ENCODE results near the gene SLC66A3. TPM values are rescaled to one million over a fixed set of nuclear protein-coding genes. Genes with fewer than 3 reads are reported as not detected.

The SLC66A3 gene
- 7.3 TPM for total RNA-seq

GRCh38 chr2:11155381-11156035 lies at the start of gene SLC66A3:
Gene SLC66A3 (plus strand): TSS chr2:11155467. CDS start chr2:11155547, 80 bp downstream.
- DNase-seq (ENCODE audit: low spot score in 2 of 2) (no peak), FAIRE-seq (no peak)

- no peak for FAIRE-seq
- no peak for DNase-seq (ENCODE audit: low spot score in 2 of 2)
These were observed 46.3 kb upstream of the SLC66A3 start for GRCh38 chr2:11109002-11109401.

GRCh38 chr2:11112870-11113428 lies 42.3 kb upstream of the SLC66A3 start:
- no peak for FAIRE-seq
- no peak for DNase-seq (ENCODE audit: low spot score in 2 of 2)

GRCh38 chr2:11117776-11118175 lies 37.5 kb upstream of the SLC66A3 start:
- no peak for DNase-seq (ENCODE audit: low spot score in 2 of 2)

GRCh38 chr2:11118761-11119160 lies 36.5 kb upstream of the SLC66A3 start:
- no peak for FAIRE-seq
- no peak for DNase-seq (ENCODE audit: low spot score in 2 of 2)

More at GRCh38 chr2:11117776-11118175, 37.5 kb upstream of the SLC66A3 start:
- no peak for FAIRE-seq

DNA sequence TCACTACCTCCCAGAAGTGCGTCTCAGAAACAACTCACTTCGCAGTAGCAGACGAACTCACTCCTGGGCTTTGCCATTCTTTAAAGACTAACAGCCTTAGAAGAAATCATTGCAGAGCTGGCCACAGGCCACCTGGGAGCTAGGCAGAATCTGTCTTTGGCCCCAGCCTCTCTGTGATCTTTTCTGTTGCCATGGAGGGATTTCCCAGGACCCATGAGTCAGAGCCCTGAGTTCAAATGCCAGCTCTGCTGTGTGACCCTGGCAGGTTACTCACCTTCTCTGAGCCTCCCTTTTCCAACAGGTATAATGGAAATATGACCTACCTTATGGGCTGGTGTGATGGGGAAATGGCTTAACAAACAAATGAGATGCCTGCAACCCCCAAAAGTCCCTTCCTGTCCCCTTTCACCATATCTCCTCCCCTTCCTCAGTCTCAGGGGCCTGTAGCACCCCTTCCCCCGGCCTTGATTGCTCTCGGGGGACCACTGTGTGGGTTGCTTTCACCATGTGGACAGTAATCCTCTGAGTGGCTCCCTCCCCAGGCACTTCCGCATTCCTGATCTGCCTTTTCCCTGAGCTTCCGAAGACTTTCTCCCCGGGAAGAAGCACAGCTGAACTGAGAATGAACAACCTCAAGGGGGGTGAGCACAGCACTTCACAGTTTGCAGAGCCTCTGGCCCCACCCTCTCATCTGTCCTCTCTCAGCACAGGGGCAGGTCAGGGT lies 34.0 kb upstream of the SLC66A3 start:
- FAIRE-seq (no peak), DNase-seq (ENCODE audit: low spot score in 2 of 2) (no peak)

DNA sequence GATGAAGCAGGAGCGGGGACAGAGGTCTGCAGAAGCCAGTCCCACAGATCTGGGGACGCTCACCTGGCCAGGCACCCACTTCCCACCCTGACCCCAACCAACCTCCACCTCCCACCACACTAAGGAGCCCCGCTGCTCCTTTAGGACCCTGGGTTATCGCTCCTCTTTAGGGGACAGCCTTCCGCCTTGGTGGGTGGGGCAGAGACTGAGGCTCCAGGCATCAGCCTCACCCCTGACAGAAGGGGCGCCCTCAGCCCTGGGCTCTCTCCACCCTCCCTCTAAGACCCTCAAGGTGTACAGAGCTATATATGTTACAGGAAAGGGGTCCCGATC lies 33.5 kb upstream of the SLC66A3 start:
- FAIRE-seq: no peak
- no peak for DNase-seq (ENCODE audit: low spot score in 2 of 2)

DNA sequence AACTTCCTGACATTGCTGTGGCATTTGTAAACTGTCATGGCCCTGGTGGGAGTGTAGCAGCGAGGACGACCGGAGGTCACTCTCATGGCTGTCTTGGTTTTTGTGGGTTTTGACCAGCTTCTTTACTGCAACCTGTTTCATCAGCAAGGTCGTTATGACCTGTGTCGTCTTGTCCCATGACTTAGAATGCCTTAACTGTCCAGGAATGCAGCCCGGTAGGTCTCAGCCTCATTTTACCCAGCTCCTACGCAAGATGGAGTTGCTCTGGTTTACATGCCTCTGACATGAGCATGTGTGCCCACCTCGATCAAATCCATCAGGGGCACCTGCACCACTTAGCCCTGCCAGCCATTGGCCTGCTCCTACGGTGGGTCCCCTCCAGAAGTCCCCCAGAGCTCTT lies 32.9 kb upstream of the SLC66A3 start:
- no peak for DNase-seq (ENCODE audit: low spot score in 2 of 2)
- no peak for FAIRE-seq

GRCh38 chr2:11123001-11123809 lies 32.1 kb upstream of the SLC66A3 start:
- FAIRE-seq: no peak
- DNase-seq (ENCODE audit: low spot score in 2 of 2): no peak

- FAIRE-seq (no peak), DNase-seq (ENCODE audit: low spot score in 2 of 2) (peak in 1 of 2 donors; percentile 78)
These were observed 31.2 kb upstream of the SLC66A3 start for GRCh38 chr2:11123856-11124759.

- no peak for DNase-seq (ENCODE audit: low spot score in 2 of 2)
- no peak for FAIRE-seq
These were observed 30.6 kb upstream of the SLC66A3 start for GRCh38 chr2:11124760-11125068.

- no peak for DNase-seq (ENCODE audit: low spot score in 2 of 2)
- no peak for FAIRE-seq
These were observed 27.5 kb upstream of the SLC66A3 start for GRCh38 chr2:11127761-11128160.

GRCh38 chr2:11128243-11128951 lies 26.9 kb upstream of the SLC66A3 start:
- no peak for FAIRE-seq
- no peak for DNase-seq (ENCODE audit: low spot score in 2 of 2)

GRCh38 chr2:11129598-11130449 lies 25.4 kb upstream of the SLC66A3 start:
- DNase-seq (ENCODE audit: low spot score in 2 of 2) (no peak), FAIRE-seq (no peak)

DNA sequence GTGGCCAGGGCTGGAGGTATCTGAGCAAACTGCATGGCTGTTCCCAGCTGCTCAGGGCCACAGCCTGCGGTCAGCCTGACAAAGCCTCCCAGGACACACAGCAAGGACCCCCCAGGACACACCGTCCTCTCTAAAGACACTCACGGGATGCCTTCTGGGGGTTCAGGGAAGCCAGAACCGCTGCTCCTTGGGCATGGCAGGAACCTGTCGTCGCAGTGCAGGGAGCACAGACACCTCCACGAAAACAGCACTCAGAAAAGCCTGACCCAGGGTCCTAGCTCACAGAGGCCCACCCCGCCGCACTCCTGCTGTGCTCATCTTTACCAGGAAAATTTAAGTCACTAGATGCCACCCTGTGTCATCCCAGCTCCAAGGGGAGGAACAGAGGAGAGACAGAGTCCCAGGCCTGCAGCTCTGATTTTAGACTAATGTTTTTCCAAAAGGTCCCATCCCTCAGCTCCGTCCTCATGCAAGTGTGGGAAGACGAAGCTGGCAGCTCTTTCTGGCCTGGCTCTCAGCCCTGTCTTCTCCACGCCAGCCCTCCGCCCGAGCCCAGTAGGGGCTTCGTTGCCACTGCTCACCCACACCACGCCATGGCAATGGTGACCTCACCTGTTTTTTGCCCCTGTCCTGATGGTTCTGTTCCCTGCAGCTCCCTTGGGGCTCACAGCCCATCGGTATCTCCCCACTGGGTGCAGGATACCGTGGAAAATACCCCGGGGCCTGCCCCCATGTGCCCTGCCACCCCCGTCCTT lies 23.9 kb upstream of the SLC66A3 start:
- FAIRE-seq: no peak
- no peak for DNase-seq (ENCODE audit: low spot score in 2 of 2)

DNA sequence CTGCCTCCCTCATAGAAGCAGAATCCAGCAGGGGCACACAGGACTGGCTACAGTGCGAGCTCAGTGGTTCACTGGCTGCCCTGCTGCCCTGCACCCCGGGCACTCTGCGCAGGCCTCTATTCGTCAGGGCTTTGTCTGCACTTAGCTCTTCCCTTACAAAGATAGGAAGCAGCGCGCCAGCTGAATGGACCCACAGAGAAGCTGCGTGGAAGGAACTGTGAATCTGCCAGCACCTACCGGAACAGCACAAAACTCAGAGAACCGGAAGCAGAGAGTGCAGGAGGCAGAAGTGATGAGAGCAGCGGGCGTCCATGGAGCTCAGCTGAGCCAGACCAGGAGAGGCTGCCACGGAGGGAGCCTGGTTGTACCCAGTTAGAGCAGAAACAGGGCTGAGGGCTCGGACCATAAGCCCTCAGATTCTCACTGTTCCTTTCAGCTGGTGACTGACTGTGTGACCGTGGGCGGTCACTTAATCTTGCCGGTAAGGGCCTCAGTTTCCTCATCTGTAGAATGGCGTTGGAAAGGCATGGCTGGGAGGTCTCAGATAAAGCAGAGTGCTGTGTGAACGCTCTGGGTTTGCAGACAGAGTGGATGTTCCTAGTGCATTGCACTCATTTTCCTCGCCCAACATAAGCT lies 23.1 kb upstream of the SLC66A3 start:
- no peak for FAIRE-seq
- DNase-seq (ENCODE audit: low spot score in 2 of 2): no peak

DNA sequence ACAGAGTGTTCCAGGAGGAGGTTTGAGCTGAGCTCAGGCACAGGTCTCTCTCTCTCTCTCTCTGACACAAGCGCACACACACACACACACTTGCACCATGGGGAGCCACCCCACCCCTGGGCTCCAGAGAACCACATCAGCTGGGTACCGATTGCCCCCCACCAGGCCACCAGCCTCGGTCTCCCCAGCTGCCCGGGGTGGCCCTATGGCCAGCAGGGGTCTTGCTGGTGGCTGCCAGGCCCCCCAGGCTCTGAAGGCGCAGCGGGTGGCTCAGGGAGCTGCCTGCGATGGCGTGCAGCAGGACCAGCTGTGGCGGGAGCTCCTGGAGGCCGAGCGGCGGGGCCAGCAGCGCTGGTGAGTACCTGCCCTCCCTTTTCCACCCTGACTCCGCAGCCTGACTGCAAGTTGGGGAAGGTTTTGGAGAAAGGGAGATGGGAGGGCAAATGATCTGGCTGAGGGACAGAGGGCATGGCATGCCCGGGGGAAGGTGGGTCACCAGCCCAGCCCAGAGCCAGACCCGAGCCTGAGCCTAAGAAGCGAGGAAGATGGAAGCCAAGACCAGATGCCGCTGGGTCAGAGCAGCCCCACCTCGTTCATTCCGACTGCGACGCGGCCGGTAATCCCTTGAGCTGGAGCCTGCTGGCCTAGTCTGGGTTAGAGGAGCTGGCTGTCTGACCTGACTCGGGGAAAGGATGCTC lies 21.9 kb upstream of the SLC66A3 start:
- FAIRE-seq (no peak), DNase-seq (ENCODE audit: low spot score in 2 of 2) (no peak)
